GM19452 (cell line): ENCODE measurements around the gene MFNG.
"Not testable (repeated sequence)": the region's sequence is repeated elsewhere in the genome, so short reads cannot be mapped to it uniquely, and the experiment has no call there.

Experiments
- ATAC-seq: cut with Tn5 transposase; IDR thresholded peaks from one replicate; pipeline ENCODE4 v1.9.1; 2021; ENCODE audit not compliant: unreplicated experiment

The MFNG gene

GRCh38 chr22:37486224-37486845 lies at the start of gene MFNG:
TSS of gene MFNG (minus strand) at chr22:37486384. CDS start at chr22:37486177, 207 bp downstream.
- peak; percentile 61 for ATAC-seq

DNA sequence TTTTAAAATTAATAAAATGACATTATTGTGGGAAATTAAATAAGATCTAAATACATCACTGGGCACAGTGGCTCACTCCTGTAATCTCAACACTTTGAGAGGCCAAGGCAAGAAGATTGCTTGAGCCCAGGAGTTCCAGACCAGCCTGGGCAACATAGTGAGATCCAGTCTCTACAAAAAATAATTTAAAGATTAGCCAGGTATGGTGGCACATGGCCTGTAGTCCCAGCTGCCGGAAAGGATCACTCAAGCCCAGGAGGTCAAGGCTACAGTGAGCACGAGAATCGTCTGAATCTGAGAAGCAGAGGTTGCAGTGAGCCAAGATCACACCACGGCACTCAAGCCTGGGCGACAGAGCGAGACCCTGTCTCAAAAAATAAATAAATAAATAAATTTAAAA lies 49.0 kb upstream of the MFNG start:
- ATAC-seq = no peak

DNA sequence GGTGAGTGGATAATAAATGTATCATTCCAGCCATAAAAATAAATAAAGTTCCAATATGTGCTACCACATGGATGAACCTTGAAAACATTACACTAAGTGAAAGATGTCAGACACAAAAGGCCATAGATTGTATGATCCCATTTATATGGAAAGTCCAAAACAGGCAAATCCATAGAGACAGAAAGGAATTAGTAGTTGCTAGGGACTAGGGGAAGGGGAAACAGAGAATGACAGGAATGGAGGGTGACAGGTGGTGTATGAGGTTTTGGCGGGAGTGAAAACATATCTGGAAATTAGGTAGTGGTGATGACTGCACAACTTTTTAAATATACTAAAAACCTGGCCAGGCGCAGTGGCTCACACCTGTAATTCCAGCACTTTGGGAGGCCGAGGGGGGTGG lies 48.3 kb upstream of the MFNG start:
- ATAC-seq = no peak

DNA sequence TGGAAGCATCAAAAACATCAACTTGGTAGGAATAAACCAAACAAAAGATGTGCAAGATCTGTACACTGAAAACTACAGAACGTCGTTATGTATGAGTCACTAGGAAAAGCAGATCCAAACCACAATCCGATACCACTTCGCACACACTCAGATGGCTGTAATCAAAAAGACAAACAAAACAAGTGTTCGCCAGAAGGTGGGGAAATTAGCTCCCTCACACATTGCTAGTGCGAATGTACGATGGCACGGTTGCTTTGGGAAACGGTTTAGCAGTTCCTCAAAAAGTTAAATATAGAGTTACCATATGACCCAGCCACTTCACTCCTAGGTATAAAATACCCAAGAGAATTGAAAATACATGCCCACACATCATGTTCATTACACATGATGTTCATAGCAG lies 47.8 kb upstream of the MFNG start:
- ATAC-seq = no peak

GRCh38 chr22:37529652-37530345 lies 43.6 kb upstream of the MFNG start:
- no peak for ATAC-seq

DNA sequence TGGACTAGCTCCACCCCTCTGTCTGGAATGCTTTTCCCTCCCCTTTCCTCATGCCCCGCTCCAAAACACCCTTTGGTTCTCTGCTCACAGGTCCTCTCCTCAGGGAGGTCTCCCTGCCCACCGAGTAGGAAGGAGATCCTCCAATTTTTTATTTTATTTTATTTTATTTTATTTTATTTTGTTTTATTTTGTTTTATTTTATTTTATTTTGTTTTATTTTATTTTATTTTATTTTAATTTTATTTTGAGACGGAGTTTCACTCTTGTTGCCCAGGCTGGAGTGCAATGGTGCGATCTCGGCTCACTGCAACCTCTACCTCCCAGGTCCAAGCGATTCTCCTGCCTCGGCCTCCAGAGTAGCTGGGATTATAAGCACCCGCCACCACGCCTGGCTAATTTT lies 41.8 kb upstream of the MFNG start:
- ATAC-seq = not testable (repeated sequence)

GRCh38 chr22:37527081-37527752 lies 41.0 kb upstream of the MFNG start:
- ATAC-seq = not testable (repeated sequence)

DNA sequence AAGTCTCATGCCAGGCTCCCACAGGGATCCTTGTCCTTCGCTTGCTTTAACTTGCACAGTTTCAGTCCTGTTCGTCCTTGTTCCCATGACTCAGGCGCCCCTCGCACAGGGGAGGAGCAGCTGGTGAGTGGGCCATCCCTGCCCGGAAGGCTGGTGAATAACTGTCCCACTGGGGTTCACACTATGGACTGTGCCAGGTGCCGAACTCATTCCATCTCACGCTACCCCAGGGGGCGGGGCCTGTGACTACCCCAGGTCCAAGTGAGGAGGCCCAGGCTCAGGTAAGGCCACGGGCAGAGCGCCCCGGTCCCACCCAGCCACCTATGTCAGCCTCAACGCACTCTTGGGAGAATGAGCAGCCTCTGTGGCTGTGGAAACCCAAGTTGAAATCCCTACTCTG lies 40.2 kb upstream of the MFNG start:
- ATAC-seq = no peak

- no peak for ATAC-seq
These were observed 39.7 kb upstream of the MFNG start for GRCh38 chr22:37525746-37526350.

GRCh38 chr22:37525073-37525745 lies 39.0 kb upstream of the MFNG start:
- no peak for ATAC-seq

DNA sequence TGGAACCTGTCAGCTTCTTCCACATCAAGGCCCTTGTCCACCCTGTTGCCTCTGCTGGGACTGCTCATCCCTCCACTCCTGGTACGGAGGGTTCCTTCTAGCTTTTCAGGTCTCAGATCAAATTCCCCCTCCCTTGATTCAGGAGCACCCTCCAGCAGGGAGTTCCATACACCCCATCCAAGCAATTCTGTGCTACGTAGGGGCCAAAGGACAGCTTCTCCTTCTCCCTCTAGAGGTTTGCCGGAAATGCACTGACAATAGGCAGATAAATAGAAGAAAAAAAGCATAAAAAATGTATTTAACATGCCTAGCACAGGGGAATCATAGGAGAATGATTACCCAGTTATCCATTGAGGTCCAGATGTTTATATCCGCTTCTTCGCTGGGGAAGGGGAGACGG lies 36.3 kb upstream of the MFNG start:
- ATAC-seq = no peak

DNA sequence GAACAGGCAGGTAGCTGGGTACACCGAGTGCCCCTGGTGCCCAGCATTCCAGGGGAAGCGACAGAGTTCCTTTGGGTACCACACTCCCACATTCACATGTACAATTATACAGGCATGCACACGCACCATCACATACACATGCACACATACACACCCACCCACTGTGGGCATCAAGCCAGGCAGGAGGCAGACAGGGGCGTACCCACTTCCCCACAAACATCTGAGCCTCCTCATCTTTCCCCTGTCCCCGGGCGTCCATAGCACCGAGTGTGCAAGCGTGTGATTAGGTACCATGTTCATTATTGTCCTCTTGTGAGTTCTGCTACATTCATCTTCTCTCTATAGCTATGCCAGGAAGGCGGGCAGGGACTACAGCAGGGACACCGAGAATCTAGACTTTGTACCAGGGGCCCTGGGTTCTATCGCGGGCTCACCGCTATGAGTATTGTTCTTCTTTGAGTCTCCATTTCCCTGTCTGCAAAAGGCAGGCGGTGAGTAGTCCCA lies 35.1 kb upstream of the MFNG start:
- no peak for ATAC-seq

- no peak for ATAC-seq
These were observed 34.6 kb upstream of the MFNG start for GRCh38 chr22:37520776-37521191.

DNA sequence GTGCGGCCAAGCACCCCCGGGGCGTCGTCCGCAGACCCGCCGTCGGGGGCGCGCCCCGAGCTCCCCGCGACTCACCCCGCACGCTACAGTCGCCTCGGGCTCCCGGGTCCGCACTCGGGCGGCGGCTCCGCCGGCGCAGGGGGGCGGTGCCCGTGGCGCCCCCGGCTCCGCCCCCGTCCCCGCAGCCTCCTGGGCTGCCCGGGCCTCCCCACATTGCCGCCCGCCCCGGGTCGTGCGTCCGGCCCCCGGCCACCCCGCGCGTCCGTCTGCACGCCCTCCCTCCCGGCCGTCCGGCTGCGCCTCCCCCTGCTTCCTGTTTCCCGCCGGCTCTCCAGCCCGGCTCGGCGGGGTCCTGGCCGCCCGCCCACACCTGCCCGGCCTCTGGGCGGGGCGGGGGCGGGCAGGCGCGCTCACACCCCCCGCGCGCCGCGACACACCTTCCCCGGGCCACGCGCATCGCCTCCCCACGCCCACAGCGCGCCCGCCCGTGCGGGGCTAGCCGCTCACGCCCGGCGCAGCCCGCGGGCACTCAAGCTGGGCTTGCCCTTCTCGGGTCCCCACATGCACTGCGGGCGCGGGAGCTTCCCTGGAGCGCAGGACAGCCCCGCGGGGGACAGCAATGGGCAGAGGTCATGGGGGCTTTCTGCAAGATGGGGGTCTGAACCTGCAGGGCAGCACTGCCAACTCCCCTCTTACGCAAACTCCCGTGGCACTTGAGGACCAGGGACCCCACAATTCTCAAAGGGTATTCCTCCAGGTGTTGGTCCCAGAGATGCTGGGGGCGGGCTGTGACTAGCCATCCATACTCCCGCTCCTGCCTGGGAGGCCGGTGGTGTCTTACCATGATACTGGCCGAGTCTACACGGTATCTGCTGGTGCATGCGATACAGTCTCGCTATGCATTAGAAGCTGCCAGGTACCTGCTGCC lies 33.3 kb upstream of the MFNG start, which contains the start of gene CARD10:
CARD10 (minus strand) TSS at position 148 of the 928 bp plus-strand sequence. CDS start 215 bp downstream, outside the sequence.
- no peak for ATAC-seq

- no peak for ATAC-seq
These were observed 32.5 kb upstream of the MFNG start for GRCh38 chr22:37518509-37519267.

DNA sequence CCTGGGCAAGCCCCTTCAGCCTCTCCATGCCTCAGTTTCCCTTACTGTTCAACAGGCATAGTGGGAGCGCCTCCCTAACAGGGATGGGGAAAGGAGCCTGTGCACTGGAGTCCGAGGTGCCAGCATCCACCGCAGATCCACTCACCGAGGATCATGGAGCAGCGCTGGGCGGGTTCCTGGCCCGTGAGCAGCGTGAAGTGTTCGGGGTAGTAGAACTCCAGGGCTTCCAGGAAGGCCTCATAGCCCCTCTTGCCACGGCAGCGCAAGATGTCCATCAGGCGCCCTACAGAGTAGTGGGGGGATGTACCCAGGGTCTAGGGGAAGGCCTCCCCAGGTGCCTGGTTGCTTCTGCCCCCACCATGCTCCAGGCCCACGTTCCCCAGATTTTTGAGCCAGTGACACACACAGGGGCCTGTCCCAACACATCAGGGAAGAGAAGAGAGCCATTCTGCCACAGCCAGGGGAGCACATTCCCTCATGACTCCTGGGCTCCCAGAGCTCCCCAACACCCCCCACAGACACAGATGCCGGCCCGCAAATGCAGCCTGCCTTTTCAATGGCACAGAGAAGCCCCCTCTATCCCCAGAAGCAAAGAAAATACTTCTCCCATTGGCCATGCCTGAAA lies 31.8 kb upstream of the MFNG start:
- no peak for ATAC-seq

DNA sequence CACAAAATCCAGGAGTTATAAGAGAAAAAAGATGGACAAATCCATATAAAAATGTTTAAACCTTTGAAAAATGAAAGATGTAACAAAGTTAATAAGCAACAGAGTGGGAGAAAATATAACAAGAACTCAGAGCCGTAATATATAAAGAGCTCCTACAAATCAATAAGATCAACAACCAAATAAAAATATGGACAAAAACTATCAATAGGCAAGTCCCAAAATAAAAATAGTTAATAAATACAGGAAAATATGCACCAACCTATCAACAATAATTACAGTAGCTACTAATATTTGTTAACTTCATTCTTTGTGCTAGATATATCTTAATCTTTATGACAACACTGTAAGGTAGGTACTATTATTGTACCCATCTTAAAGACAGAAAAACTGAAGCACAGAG lies 30.3 kb upstream of the MFNG start:
- ATAC-seq = no peak

DNA sequence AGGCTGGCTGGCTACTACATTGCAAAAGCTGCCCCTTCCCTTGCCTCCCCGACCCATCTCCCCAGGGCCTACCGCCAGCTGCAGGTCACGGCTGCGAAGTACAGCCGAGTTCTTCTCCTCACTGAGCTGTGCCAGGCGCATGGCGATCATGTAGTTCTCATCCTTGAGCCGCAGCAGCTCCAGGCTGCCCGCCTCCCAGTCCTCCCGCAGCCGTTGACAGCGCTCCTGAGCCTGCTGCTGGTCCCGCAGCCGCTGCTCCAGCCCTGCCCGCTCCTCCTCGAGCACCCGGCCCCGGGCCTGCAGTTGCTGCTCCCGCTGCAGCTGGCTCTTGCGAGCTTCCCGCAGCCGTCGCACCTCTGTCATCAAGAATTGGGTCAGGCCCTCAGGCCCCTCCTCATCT lies 29.7 kb upstream of the MFNG start:
- no peak for ATAC-seq
